HUES48 (cell line): ENCODE measurements around the gene SPRTN.

Source experiments
- H3K27ac ChIP-seq: one replicate; pipeline ENCODE4 v1.7.0; 2013; ENCODE audit warnings: low read depth, low read length, inconsistent platforms
- H3K27me3 ChIP-seq: 2 replicates; pipeline ENCODE4 v1.6.1; 2013; ENCODE audit warnings: mild to moderate bottlenecking, low read length; ENCODE audit not compliant: control insufficient read depth, insufficient read depth
- H3K36me3 ChIP-seq: 2 replicates; pipeline ENCODE4 v1.6.1; 2013; ENCODE audit warnings: low read length; ENCODE audit not compliant: control insufficient read depth, insufficient read depth
- H3K4me1 ChIP-seq: 2 replicates; pipeline ENCODE4 v1.6.1; 2013; ENCODE audit warnings: mild to moderate bottlenecking, low read length; ENCODE audit not compliant: control insufficient read depth, insufficient read depth
- H3K4me3 ChIP-seq: 2 replicates; pipeline ENCODE4 v1.5.1; 2013; ENCODE audit warnings: mild to moderate bottlenecking, low read depth, low read length
- H3K9ac ChIP-seq: 2 replicates; pipeline ENCODE4 v1.6.1; 2013; ENCODE audit warnings: mild to moderate bottlenecking, low read depth, low read length, moderate library complexity
- H3K9me3 ChIP-seq: 2 replicates; pipeline ENCODE4 v1.6.1; 2013; ENCODE audit warnings: low read length; ENCODE audit not compliant: control insufficient read depth, insufficient read depth

SPRTN gene

DNA sequence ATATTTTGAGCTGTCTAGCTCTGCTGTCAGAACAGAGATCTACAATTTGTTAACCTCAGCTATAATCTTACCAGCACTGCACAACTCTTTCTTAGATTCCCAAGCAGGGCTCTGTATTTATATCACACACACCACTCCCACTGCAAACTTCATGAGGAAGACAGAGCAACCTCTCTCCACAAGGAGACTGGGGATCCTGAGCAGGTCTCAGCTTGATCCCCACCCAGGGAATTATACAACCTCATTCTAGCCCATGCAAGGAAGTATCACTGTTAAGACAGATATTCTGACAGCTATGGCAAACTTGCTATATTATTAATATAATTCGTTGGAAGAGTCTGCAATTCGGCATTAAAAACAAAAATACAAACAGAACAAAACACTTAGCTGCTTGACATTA lies 43.6 kb downstream of the SPRTN start:
- Histone ChIP-seq H3K9me3 (no peaks in the 10 kb centered on the region), H3K27me3 (no peaks in the 10 kb centered on the region), H3K4me3 (no peak overlapping the region), H3K27ac (no peak overlapping the region), H3K9ac (no peak overlapping the region), H3K36me3 (no peaks in the 10 kb centered on the region), H3K4me1 (peaks cover 8% of the 10 kb centered on the region)

DNA sequence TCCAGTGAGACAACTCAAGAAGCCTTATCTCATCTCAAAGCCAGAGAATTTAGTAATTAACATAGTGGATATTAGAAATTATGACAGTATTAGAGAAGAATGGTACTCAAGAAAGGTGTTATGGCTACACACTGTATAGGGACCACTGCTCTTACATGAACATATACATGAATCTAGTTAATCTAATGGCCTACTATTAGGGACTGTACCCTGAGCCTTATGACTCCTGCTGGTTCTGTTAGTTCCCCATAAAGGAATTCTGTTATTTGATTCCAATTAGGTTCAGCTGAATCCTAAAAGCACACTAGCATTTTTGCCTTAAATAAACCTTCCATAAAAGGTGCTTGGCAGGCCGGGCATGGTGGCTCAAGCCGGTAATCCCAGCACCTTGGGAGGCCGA lies 44.3 kb downstream of the SPRTN start:
- Histone ChIP-seq H3K27me3 (no peaks in the 10 kb centered on the region), H3K9me3 (no peaks in the 10 kb centered on the region), H3K27ac (no peak overlapping the region), H3K4me3 (no peak overlapping the region), H3K9ac (no peak overlapping the region), H3K4me1 (peaks cover 1% of the 10 kb centered on the region), H3K36me3 (no peaks in the 10 kb centered on the region)

DNA sequence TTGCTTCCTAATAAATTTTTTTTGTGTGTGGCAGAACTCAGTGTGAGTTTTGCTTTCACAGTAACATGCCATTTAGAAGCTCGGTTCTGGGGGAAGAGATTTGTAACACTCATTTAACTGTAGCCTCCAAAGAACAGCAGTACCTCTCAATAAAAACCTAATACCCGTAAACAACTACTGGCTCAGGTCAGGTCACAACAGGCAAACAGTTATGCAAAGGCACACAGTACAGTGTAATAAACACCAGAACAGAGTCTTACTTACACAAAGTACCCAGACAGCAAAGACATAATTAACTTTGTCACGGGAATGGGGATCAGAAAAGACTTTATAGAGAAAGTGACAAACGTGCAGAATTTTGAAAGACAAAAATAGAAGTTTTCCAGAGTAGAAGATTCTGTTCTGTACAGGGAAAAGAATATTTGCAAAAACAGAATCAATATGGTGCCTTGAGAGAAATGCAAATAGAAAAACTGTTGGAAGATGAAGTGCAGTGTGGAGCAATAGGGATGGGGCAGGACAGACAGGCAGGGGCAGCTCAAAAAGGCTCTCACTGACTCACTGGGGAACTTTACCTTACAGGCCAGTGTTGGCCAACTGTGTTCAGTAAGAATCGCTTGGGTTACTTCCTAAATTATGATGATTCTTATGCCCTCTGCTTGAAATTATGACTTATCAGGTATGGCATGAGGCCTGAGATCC lies 45.2 kb downstream of the SPRTN start:
- Histone ChIP-seq H3K27ac (no peak overlapping the region), H3K27me3 (no peaks in the 10 kb centered on the region), H3K9ac (no peak overlapping the region), H3K4me3 (no peak overlapping the region), H3K9me3 (no peaks in the 10 kb centered on the region), H3K4me1 (no peaks in the 10 kb centered on the region), H3K36me3 (no peaks in the 10 kb centered on the region)

DNA sequence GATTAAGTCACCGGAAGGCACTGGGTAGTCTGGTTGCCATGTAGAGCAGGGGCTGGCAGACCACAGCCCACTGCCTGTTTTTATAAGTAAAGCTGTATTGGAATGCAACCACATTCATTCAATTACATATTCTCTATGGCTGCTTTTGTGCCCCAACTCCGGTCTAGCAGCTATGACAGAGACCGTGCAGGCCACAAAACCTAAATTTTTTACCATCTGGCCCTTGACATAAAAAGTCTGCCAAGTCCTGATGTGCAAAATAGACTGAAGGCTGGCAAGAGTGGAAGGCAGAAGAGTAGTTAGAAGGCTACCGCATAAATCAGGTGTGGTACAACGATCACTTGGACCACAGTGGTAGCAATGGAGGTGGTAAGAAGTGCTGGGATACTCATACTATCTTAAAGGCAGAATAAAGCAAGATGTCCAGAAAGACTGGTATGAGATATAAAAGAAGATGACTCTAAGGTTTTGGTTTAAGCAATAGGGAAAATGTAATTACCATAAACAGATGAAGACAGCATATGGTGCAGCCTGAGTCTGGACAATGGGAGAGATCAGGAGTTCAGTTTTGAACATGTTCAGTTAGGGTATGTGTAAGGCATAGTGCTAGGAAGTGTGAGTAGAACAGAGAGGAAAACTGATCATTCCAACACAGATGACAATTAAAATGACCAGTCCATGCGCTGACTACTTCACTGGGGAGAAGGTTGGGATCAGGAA lies 46.8 kb downstream of the SPRTN start:
- H3K4me1 ChIP-seq, result no peaks in the 10 kb centered on the region
- H3K27me3 ChIP-seq, result no peaks in the 10 kb centered on the region
- no peaks in the 10 kb centered on the region for H3K9me3 ChIP-seq
- H3K36me3 ChIP-seq, result no peaks in the 10 kb centered on the region
- no peak overlapping the region for H3K9ac ChIP-seq
- no peak overlapping the region for H3K27ac ChIP-seq
- H3K4me3 ChIP-seq, result no peak overlapping the region

DNA sequence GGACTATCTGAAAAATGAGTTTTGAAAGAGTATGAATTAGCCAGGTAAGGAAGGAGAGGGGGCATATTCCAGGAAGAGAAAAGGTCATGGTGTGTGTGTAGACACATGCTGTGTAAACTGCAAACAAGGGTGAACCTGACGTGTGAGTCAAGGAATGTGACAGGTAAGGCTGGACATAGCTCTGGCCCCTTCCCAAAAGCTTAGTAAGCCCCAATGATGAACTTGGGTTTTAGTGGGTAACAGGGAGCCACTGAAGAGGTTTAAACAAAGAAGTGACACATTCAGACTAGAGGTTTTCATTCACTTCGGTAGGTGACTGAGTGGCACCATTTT lies 47.3 kb downstream of the SPRTN start:
- H3K4me3 ChIP-seq, result no peak overlapping the region
- no peaks in the 10 kb centered on the region for H3K27me3 ChIP-seq
- H3K9me3 ChIP-seq, result no peaks in the 10 kb centered on the region
- H3K27ac ChIP-seq, result no peak overlapping the region
- H3K9ac ChIP-seq, result no peak overlapping the region
- no peaks in the 10 kb centered on the region for H3K36me3 ChIP-seq
- no peaks in the 10 kb centered on the region for H3K4me1 ChIP-seq

DNA sequence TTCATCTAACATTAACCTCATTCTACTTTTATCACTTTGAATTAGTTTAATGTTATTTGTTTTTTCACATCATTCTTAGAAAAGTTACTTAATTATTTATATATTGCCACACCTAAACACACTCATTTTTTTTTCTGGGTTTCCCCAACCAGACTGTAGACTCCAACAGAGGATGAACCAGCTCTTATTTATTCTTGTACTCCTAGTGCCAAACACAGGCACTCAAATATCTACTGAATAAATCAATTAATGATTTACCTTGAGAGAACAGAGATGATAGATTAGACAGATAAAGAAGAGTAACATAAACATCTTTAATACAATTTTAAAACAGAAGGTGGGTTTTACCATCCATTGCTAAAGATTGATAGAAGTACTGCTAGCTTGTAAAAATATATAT lies 48.4 kb downstream of the SPRTN start:
- H3K36me3 ChIP-seq, result no peaks in the 10 kb centered on the region
- H3K9ac ChIP-seq, result no peak overlapping the region
- H3K9me3 ChIP-seq, result no peaks in the 10 kb centered on the region
- no peaks in the 10 kb centered on the region for H3K4me1 ChIP-seq
- H3K27me3 ChIP-seq, result no peaks in the 10 kb centered on the region
- H3K4me3 ChIP-seq, result no peak overlapping the region
- H3K27ac ChIP-seq, result no peak overlapping the region

DNA sequence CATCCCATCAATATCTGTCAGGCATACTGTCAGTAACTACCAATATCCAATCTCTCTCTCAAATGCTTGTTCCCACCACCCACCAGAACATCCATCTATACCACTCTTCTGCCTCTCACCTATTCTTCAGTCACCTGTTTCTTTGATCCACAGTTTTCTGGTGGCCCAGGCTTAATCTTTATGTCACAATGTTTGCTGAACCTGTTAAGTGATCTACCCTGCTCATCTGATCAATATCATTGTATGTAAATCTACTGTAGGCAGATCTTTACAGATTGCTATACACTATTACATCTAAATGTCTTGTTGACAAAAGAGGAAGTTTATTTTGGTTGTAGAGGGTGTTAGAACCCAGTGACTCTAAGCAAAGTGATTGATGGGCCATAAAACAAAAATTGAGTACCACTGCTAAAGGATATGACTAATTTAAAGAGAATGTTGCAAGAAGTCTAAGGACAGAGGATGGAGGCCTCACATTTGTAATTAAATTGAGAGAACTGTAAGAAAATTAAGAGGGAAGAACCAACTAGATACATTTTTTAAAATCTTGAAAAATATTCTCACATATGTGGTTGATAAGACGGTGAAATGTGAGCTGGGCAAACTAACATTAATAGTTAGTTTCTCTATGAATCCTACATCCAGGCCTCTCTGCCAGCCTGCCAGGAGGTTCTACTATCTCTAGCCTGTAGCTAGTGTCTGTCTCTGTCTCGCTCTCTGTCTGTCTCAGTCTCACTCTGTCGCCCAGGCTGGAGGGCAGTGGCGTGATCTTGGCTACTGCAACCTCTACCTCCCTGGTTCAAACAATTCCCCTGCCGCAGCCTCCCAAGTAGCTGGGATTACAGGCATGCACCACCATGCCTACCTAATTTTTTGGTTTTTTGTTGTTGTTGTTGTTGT lies 49.9 kb downstream of the SPRTN start:
- Histone ChIP-seq H3K4me1 (no peaks in the 10 kb centered on the region), H3K9ac (no peak overlapping the region), H3K4me3 (no peak overlapping the region), H3K9me3 (no peaks in the 10 kb centered on the region), H3K36me3 (no peaks in the 10 kb centered on the region), H3K27ac (no peak overlapping the region), H3K27me3 (no peaks in the 10 kb centered on the region)

DNA sequence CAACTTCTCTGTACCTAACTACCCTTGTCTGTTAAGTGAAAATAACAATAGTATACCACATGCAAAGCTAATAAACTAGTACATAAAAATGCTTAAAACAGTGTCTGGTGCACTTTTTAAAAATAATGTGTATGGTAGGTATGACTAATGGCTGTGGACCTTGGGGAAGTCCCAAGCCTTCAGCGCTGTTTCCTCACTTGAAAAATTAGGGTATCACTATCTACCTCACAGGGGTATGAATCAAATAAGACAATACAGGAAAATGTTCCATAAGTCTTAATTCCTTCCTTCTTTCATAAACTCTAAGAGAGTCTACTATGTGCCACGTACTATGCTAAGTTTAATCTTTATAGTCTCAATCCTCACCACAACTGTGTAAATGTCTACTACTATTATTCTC lies 52.0 kb downstream of the SPRTN start:
- Histone ChIP-seq H3K27me3 (no peaks in the 10 kb centered on the region), H3K9ac (no peak overlapping the region), H3K27ac (no peak overlapping the region), H3K4me1 (peaks cover 1% of the 10 kb centered on the region; the same call in 1 of the 2 replicates), H3K9me3 (no peaks in the 10 kb centered on the region), H3K4me3 (no peak overlapping the region), H3K36me3 (no peaks in the 10 kb centered on the region)

DNA sequence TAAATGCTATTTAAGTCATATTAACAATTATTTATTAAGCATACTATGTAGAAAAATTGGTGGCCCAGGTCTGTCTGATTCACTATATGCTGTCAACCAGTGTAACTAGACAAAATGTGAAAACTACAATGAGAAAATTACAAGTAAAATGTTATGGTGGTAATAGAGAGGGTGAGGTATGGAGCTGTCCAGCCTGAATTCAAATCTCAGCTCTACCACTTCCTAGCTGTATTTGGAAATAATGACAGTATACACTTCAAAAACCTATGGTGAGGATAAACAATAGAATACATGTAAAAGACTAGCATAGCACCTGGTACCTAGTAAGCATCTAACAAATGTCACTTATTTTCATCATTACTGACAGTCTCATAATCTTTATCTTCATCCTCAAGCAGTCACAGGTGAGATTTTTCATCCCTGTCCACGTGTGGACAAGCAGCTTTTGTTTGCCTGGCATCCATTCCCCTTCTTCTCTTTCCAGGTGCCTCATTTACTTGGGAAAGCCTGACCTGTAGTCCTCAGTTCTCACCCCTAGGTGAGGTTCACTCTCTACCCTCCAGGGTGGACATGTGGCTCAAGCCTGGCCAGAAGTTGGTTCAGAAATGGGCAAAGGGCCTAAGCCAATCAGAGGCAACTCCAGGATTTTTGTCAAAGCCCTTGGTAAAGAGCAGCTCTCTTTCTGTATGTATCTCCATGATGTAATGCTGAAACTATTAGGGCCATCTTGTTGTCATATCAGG lies 54.5 kb downstream of the SPRTN start:
- Histone ChIP-seq H3K36me3 (no peaks in the 10 kb centered on the region), H3K4me3 (no peak overlapping the region), H3K27me3 (no peaks in the 10 kb centered on the region), H3K9me3 (no peaks in the 10 kb centered on the region), H3K9ac (no peak overlapping the region), H3K27ac (no peak overlapping the region), H3K4me1 (peaks cover 7% of the 10 kb centered on the region; the same call in 1 of the 2 replicates)

DNA sequence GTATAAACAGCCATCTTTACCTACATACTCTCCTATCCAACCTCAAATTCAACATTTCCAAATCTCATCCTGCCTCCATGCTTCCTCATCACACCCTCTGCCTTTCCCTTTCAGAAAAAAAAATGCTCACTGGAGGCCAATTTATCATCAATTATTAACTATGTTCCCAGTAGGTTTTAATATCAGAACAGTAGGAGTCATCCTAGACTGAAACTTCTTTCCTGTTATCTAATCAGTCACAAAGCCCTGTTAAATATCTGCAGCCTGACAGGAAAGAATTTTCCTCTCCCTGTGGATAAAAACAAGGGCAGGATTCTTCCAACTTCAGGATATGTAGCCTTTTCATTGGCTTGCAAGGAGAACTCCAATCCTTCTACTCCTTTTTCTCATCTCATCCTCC lies 55.6 kb downstream of the SPRTN start:
- peaks cover 7% of the 10 kb centered on the region; the same call in 1 of the 2 replicates for H3K4me1 ChIP-seq
- no peak overlapping the region for H3K4me3 ChIP-seq
- H3K27me3 ChIP-seq, result no peaks in the 10 kb centered on the region
- no peak overlapping the region for H3K9ac ChIP-seq
- no peaks in the 10 kb centered on the region for H3K9me3 ChIP-seq
- no peak overlapping the region for H3K27ac ChIP-seq
- no peaks in the 10 kb centered on the region for H3K36me3 ChIP-seq
